NCI-H2196 (cell line): ENCODE measurements around the gene KIAA1217.
"Not testable (repeated sequence)": the region's sequence is repeated elsewhere in the genome, so short reads cannot be mapped to it uniquely, and the experiment has no call there.

Experiments used
- DNase-seq: peaks from one replicate; lab custom pipeline; 2025; ENCODE audit not compliant: unreplicated experiment; lab: John Stamatoyannopoulos, UW

The KIAA1217 gene

GRCh38 chr10:24333736-24334135 lies 124.8 kb downstream of the KIAA1217 start:
- no peak for DNase-seq

GRCh38 chr10:24334279-24334939 lies 125.5 kb downstream of the KIAA1217 start:
- no peak for DNase-seq

- DNase-seq = not testable (repeated sequence)
These were observed 128.8 kb downstream of the KIAA1217 start for GRCh38 chr10:24337723-24338122.

- DNase-seq = no peak
These were observed 130.4 kb downstream of the KIAA1217 start for GRCh38 chr10:24339387-24339786.

DNA sequence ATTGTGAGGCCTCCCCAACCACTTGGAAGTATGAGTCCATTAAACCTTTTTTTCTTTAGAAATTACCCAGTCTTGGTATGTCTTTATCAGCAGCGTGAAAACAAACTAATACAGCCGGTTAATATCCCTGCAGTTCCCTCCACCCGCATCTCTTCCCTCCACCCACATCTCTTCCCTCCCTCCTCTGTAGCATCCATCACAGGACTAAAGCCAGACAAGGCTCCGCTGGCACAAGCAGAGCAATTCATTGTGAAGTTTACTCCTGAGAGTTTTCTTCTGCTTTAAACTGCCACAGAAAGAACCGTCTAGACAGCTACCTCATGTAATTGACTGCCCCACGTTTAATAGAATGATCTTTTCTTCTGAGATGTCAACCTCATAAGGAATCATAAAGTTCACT lies 131.5 kb downstream of the KIAA1217 start:
- no peak for DNase-seq

DNA sequence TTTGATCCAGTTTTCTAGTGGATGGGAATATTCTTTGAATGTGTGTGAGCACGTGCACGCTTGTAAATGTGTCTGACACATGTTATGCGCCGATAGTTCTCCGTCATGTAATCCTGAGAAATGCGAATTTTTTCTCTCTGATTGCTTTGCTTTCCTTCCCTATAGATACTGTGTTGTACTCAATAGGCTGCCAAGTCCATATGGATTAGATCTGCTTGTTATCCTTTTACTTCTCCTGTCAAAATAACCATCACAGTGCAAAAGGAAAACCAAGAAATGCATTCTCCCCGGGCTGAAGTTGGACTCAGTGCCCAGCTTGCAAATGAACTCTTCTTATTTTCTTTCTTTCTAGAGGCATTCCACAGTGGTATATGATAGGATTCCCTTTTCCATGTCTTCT lies 131.9 kb downstream of the KIAA1217 start:
- DNase-seq = no peak

DNA sequence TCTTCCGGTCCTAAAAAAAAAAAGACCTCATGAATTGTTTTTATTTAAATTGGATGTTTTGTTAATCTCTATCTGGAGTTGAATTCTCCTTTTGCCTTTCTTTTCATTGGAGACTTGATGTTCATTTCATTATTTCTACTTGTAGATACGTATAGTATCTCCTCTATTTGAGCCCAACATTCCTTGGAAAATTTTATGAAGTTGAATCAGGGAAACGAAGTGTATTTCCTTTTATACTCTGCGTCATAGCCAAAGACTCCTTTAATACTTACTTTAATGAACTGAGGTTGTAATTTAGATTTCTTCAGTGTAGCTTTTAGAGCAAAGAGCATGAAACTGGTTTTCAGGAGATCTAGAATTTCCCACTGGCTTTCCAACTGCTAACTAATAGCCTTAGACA lies 132.4 kb downstream of the KIAA1217 start:
- DNase-seq = no peak

- no peak for DNase-seq
These were observed 133.0 kb downstream of the KIAA1217 start for GRCh38 chr10:24341897-24342296.

GRCh38 chr10:24343686-24344085 lies 134.7 kb downstream of the KIAA1217 start:
- DNase-seq = no peak

GRCh38 chr10:24344279-24344678 lies 135.3 kb downstream of the KIAA1217 start:
- no peak for DNase-seq

- DNase-seq = no peak
These were observed 135.9 kb downstream of the KIAA1217 start for GRCh38 chr10:24344695-24345463.

DNA sequence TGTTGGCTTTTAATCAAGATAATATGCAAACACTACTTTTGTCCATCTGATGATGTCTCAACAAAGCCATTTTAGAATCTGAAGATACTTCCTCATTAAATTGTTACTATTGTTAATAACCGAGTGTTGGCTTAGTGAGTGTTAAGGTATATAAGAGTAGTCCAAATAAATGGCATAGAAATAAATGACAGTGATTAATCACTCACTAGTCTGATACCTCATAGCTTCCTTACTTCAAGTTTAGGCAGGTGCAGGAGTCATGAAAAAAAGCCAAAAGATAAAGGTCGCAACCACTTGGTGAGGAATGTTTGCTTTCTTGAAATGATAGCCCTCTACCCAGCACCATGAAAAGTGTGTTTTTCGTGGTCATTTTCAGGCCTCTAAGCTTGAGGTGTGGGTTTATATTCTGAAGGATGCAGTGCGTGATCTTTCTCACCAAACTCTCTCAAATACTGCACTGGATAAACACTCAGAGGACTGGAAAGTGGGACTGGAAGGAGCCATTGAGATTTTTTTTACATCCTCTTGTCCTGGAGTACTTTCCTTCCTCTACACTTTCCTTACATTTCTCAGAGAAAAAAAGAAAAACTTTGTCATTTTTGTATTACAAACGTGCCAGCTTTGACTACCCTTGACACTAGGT lies 138.1 kb downstream of the KIAA1217 start:
- DNase-seq = no peak

DNA sequence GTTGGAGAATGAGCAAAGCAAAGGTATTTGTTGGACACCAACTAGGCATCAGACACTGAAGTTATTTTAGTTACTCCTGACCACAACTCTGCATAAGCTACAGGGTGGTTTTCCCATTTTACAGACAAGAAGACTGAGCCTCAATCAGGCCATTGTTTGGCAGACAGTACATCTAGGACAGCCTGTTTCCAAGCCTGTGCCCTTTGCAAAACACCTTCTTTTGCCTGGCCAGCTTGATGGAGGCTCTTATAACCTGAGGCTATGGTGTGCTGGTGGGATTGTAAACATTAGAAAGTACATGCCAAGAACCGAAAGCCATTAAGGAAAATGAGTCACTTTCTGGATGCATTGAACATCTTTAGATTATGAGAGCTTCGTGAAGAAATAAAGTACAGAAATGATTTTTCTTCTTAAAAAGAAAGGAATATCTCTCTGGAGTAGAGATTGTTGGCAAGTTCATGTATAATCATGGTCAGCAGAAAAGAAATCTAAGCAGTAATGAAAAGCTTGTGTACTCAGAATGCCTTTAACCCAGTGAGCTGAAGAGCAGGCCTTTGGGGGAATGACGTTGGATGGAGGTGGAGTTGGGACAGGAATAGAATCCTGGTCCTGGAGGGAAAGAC lies 140.6 kb downstream of the KIAA1217 start:
- no peak for DNase-seq

DNA sequence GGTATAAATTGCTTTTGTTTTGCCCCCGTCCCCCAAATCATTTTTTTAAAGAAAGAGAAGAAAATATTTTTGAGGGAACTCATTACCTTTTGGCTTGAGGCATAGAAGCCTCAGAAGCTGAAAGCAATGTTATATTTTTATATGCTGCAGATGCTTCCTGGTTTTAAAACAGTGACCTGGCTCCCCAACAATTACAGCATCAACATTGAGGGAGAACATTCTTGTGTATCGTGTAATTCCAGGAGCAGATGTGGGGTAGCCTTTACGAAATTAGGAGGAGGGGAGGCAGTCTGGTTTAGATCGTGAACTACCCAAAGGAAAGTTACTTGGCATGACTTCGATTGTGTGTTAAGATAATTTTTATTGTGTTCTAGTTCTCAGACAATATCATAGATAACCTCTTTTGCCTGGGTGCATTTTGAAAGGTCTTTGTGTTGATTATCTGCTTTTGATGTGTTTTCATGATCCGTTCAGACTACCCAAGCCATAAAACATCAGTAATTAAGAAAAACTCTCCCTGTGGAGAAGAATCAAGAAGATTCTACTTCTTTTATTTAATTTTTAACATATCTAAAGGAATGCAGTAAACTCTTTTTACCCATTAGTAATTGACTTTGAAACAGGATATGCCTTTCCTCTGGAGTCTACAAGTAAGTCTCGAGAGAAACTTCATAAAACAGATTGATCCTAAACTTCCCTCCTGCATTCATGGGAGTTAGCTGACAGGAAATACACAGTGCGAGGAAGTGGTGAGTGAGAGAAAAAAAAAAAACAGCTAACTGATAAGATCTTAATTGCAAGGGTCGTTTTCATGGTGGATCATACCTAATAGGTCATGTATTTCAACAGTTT lies 141.4 kb downstream of the KIAA1217 start:
- DNase-seq = no peak

GRCh38 chr10:24350922-24351225 lies 141.9 kb downstream of the KIAA1217 start:
- not testable (repeated sequence) for DNase-seq

- DNase-seq = no peak
These were observed 143.0 kb downstream of the KIAA1217 start for GRCh38 chr10:24351961-24352360.

DNA sequence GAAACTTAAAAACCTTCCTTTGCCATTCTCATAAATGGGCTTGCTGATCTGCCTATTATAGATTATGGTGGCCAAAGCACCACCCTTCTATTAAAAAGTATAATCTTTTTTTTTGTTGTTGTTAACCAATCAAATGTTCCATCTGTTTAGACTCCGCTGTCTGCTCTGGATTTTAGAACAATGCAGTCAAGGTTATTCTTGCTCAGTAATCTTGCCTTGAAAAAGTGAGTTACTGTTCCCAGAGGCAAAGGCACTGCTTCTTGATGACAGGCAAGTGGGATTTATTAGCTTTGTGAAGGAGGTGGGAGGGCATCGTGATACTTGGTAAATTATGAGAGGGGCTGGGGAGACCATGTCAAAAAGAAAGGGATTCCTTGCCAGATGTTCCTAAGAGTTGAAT lies 143.5 kb downstream of the KIAA1217 start:
- no peak for DNase-seq

GRCh38 chr10:24353319-24353718 lies 144.4 kb downstream of the KIAA1217 start:
- DNase-seq = no peak

DNA sequence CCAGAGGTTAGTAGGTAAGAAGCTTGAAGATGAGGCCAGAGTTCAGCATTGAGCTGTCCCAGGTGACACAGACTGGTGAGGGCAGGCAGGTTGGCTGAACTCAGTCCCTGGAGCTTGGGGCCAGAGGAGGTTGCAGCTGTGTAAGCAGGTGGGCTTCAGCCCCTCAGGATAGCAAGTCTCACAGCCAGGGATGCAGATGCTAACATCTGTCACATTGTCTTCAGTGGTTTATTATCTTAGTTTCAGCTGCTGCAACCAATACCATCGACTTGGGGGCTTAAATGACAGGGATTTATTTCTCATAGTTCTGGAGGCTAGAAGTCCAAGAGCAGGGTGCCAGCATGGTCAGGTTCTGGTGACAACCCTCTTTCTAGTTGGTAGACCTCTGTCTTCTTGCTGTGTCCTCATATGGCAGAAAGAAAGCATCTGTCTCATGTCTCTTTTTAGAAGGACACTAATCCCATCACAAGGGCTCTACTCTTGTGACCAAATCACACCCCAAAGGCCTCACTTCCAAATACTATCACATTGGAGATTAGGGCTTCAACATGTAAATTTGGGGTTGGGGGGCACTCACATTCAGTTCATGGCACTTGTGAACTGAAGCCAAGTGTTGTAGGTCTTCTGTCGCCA lies 146.2 kb downstream of the KIAA1217 start:
- no peak for DNase-seq

- no peak for DNase-seq
These were observed 148.5 kb downstream of the KIAA1217 start for GRCh38 chr10:24357344-24358004.
